Kidney (tissue), 14 donors: Measurements from ENCODE around the gene CD70. TPM values are rescaled to one million over a fixed set of nuclear protein-coding genes. Genes with fewer than 3 reads are reported as not detected.

ENCODE experiments used
- DNase-seq, 5 donors: peaks; one replicate each; pipeline ENCODE4 v3.0.0-alpha.2; 2013 to 2020
- FAIRE-seq: peaks from 2 replicates; lab custom pipeline; 2012; peaks lifted over from hg19 to GRCh38; lab: Jason Lieb, UNC
- H3K27ac ChIP-seq, 2 donors: one replicate each; pipeline ENCODE4 v1.7.0; 2013; ENCODE audit warnings: low read depth in 2 of 2, low read length in 2 of 2, inconsistent platforms in 1 of 2
- H3K27me3 ChIP-seq: one replicate; pipeline ENCODE4 v1.7.1; 2013; ENCODE audit warnings: low read length, inconsistent platforms; ENCODE audit not compliant: control insufficient read depth, insufficient read depth
- H3K36me3 ChIP-seq, 3 donors: one replicate each; pipeline versions ENCODE4 v1.7.0 to v1.7.1; 2013; ENCODE audit warnings: low read length in 3 of 3, control low read depth in 1 of 3, inconsistent platforms in 1 of 3; ENCODE audit not compliant: insufficient read depth in 3 of 3, control insufficient read depth in 2 of 3
- H3K4me1 ChIP-seq, 3 donors: one replicate each; pipeline versions ENCODE4 v1.7.0 to v1.7.1; 2013; ENCODE audit warnings: low read length in 3 of 3, inconsistent platforms in 1 of 3, low read depth in 1 of 3; ENCODE audit not compliant: control insufficient read depth in 2 of 3, insufficient read depth in 2 of 3
- H3K4me3 ChIP-seq, 3 donors: one replicate each; pipeline versions ENCODE4 v1.7.0 to v1.8.1; 2013; ENCODE audit warnings: low read length in 3 of 3, control low read depth in 1 of 3, inconsistent platforms in 1 of 3
- H3K9ac ChIP-seq, 3 donors: one replicate each; pipeline versions ENCODE4 v1.7.0 to v1.7.1; 2013; ENCODE audit warnings: low read length in 3 of 3, control low read depth in 1 of 3, inconsistent platforms in 1 of 3
- H3K9me3 ChIP-seq, 3 donors: one replicate each; pipeline versions ENCODE4 v1.7.0 to v1.7.1; 2013; ENCODE audit warnings: low read length in 3 of 3, control low read depth in 1 of 3, inconsistent platforms in 1 of 3; ENCODE audit not compliant: control insufficient read depth in 2 of 3, insufficient read depth in 1 of 3
- CTCF ChIP-seq: IDR thresholded peaks from 3 replicates; pipeline ENCODE4 v1.5.1; 2012; ENCODE audit warnings: mild to moderate bottlenecking, moderate library complexity, borderline replicate concordance; ENCODE audit not compliant: insufficient read depth; ENCODE audit errors: extremely low read depth
- intact Hi-C: fragments of 100-400 bp; cut with DNase I; formaldehyde crosslinking; loops from one replicate; pipeline ENCODE4 v1.11.1; 2022
- polyA plus RNA-seq: library from polyadenylated mRNA; stranded (reverse); fragments of 350-450 nt; fragmentation: Illumina TruSeq; extraction: RNeasy Lipid Tissue Mini Kit (QIAGEN cat#74804); gene quantifications from one replicate; pipeline ENCODE4 v1.2.3, GENCODE V29; 2014; ENCODE audit warnings: low read depth, low replicate concordance; ENCODE audit not compliant: insufficient read depth
- total RNA-seq: library from RNA; stranded (reverse); fragmentation: NEBNext Ultra II Directional; extraction: Animal tissue kit (Norgen Biotek cat#: 25700); gene quantifications from one replicate; pipeline ENCODE4 v1.2.1, GENCODE V29; 2021
- donor health status: control.
- donor health status: control.
- donor health status: control.
- donor health status: control.
- donor health status: control.
- donor health status: DM: yes; HTN: yes; CAD: no.
- donor health status: Normal renal cell carcinoma (clear cell type).

The CD70 gene
- total and polyA plus RNA-seq, 2 donors from 2014 or later: 0.76 TPM; not detected in 1

GRCh38 chr19:6579450-6580178 is 11.3 kb downstream of the CD70 start:
- Histone ChIP-seq H3K4me3 (no peak overlapping the region), H3K36me3 (no peaks in the 10 kb centered on the region), H3K27ac (no peak overlapping the region), H3K4me1 (no peaks in the 10 kb centered on the region), H3K9me3 (no peaks in the 10 kb centered on the region), H3K27me3 (no peaks in the 10 kb centered on the region), H3K9ac (no peak overlapping the region)
- FAIRE-seq: no peak
- DNase-seq: no peak
- TF ChIP-seq CTCF: no peak
- intact Hi-C loops: no loop called here

- FAIRE-seq: no peak
Measured at GRCh38 chr19:6577476-6578125, 13.3 kb downstream of the CD70 start.

GRCh38 chr19:6576869-6577475 is 14.0 kb downstream of the CD70 start:
- Histone ChIP-seq H3K4me1 (no peaks in the 10 kb centered on the region), H3K27ac (no peak overlapping the region), H3K9me3 (no peaks in the 10 kb centered on the region), H3K4me3 (no peak overlapping the region), H3K27me3 (no peaks in the 10 kb centered on the region), H3K9ac (no peak overlapping the region), H3K36me3 (no peaks in the 10 kb centered on the region)
- FAIRE-seq (no peak), DNase-seq (no peak)
- no peak for TF ChIP-seq CTCF
- intact Hi-C loops: no loop called here

More at GRCh38 chr19:6577476-6578125, 13.3 kb downstream of the CD70 start:
- no peak for TF ChIP-seq CTCF
- no peak overlapping the region for H3K9ac ChIP-seq
- H3K4me3 ChIP-seq: no peak overlapping the region
- no peak for DNase-seq
- H3K27me3 ChIP-seq: no peaks in the 10 kb centered on the region
- no peaks in the 10 kb centered on the region for H3K4me1 ChIP-seq
- H3K9me3 ChIP-seq: no peaks in the 10 kb centered on the region
- H3K36me3 ChIP-seq: no peaks in the 10 kb centered on the region
- intact Hi-C loops: no loop called here
- H3K27ac ChIP-seq: no peak overlapping the region
